HG02938 (cell line): ENCODE data around the gene FOXL2.

Experiments used
- ATAC-seq: cut with Tn5 transposase; IDR thresholded peaks from one replicate; pipeline ENCODE4 v1.9.1; 2021; ENCODE audit warnings: mild to moderate bottlenecking, moderate library complexity; ENCODE audit not compliant: unreplicated experiment

The FOXL2 gene

DNA sequence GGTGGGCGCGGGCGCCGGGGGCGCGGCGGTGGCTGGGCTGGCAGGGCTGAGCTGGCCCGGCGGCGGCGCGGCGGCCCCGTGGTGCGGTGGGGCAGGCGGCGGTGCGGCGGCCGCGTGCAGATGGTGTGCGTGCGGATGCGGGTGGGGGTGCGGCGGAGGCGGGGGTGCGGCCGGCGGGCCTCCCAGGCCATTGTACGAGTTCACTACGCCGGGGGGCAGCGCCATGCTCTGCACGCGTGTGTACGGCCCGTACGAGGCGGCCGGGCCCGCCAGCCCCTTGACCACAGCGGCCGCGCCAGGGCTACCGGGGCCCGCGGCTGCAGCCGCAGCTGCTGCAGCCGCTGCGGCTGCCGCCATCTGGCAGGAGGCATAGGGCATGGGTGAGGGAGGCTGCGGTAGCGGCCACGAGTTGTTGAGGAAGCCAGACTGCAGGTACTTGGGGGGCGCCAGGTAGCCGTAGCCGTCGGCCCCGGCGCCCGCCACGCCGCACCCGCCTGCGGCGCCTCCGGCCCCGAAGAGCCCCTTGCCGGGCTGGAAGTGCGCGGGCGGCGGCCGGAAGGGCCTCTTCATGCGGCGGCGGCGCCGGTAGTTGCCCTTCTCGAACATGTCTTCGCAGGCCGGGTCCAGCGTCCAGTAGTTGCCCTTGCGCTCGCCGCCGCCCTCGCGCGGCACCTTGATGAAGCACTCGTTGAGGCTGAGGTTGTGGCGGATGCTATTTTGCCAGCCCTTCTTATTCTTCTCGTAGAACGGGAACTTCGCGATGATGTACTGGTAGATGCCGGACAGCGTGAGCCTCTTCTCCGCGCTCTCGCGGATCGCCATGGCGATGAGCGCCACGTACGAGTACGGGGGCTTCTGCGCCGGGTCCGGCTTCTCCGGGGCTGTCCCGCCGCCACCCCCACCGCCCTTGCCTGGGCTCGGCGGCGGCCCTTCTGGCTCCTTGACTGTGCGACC lies 951 bp downstream of the FOXL2 start:
- ATAC-seq: no peak

DNA sequence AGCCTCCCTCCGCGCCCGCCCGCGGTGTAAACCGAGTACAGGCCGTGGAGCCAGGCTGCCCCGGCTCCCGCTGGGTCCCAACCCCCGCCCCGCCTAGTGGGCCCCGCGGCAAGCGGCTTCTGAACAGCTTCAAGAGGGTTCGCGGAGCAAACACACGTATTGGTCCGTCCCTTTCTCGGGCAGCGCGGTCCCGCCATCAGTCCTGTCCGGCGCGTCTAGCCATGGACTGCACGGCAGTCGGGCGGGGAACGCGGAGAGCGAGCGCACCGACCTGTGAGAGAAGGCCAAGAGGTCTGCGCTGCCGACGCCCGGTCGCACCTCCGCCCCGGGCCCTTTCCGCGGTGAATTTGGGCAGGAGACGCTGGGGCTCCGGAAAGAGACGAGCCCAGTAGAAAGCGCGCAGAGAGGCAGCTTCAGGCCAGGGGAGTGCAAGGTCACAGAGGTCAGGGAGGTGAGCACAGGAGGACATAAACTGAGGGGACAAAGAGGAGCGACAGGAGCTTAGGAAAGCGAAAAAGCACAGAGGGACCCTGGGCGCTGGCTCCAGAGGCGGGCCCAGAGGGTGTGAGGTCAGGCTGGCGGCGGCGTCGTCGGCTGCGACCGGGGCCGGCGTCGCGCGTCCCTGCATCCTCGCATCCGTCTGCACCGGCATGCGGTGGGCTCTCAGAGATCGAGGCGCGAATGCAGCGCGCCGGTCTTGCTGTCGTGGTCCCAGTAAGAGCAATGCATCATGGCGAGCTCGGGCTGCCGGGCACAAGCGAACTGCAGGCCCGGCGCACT lies 1.8 kb downstream of the FOXL2 start:
- no peak for ATAC-seq

DNA sequence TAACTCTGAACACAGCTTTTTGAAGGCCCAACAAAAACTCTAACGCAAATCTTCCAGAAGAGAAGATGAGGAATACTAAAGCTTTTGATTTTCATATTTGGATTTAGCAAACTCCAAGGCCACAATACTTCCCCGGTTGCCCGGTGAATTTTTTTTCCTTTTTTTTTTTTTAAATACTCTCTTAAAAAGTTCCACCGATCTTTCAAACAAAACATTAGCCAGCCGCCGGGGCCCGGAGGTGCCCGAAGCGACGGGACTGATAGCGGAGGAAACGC lies 2.3 kb downstream of the FOXL2 start:
- no peak for ATAC-seq

DNA sequence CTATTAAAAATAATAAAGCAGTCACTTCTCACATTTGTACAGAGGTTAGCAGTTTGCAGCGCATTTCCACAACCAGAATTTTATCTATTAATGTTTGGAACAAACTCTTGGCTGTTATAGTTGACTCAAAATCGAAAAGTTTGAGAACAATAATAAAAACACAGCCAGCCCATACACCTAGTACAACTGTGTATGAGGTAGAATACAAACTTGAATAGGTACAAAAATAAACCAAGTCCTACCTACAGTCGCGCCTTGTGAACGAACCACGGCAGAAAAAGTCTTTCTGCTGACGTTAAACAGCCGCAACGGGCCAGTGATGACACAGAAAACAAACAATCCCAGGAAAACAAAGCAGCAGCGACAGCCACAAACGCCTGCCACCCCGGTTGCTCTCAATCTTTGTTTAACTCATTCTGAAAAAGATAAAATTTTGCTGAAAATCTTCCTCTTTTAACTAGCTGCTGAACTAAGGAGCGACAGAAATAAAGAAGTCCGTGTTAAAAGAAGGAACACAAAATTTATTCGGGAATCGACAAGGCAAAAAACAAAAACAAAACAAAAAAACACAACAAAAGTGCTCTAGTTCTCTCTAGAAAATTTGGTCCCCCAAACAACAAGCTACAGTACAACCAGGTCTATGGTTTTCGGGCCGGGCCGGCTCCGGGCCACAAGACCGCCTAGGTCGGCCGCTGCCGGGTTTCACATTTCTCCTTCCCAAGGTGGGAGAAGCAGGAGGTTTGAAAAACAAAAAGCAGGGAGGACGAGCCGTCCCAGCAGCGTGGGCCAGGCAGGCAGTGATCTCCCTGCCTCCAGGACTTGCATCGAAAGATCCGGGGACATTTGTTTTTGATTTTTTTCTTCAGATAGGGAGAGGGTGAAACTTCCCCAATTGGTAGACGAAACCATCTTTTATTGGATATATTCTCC lies 2.9 kb downstream of the FOXL2 start:
- ATAC-seq: no peak

DNA sequence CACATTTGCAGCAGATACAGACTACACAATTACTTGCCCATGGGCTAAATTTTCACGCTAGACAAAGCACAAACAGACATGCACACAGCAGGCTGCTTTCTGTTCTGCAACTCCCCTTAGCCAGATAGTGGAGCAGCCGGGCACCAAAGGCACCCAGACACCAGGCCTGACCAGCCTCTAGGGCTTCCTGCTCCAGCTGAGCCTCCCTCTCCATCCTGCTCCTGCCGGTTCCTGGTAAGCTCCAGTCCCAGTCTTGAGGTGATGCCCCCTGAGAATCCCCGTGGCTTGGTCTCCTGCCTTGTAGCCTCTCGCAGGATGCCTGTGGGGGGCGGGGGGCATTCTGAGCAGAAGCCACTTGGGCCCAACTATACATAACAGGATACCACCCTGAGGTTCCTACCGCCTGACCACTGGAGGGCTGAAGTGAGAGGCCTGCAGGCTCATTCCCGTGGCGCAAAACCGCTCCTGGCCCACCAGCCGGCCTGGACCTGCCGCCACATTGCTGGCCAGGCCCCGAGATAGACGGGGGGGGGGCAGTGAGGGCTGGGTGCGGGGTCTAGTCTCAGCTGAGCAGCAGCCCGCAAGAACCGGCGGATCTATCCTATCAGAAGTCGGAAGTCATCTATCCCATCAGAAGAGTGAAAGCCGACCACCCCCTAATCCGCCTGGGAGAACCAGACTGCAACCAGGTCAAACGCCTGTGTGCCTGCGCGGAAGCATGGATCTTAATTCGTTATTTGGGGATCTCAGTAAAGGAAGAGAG lies 3.9 kb downstream of the FOXL2 start:
- ATAC-seq: no peak

DNA sequence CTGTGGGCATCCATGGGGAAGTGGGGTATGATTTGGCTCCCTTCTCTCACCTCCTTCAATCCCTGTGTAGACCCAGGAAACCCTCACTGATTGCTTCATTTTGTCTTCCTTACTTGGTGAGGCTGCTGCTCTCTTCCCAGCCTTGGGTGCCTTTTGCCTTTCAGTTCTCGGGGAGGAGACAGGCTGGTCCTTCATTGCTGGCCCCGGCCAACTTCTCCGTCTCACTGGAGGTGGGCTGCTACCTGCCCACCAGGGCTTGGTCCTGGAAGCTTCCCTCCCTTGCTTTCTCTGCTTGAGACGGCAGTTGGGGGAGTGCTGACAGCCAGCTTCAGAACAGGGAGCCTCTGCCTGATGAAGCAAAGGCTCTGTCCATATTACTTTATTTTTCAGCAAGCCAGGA lies 4.7 kb downstream of the FOXL2 start:
- ATAC-seq: no peak

DNA sequence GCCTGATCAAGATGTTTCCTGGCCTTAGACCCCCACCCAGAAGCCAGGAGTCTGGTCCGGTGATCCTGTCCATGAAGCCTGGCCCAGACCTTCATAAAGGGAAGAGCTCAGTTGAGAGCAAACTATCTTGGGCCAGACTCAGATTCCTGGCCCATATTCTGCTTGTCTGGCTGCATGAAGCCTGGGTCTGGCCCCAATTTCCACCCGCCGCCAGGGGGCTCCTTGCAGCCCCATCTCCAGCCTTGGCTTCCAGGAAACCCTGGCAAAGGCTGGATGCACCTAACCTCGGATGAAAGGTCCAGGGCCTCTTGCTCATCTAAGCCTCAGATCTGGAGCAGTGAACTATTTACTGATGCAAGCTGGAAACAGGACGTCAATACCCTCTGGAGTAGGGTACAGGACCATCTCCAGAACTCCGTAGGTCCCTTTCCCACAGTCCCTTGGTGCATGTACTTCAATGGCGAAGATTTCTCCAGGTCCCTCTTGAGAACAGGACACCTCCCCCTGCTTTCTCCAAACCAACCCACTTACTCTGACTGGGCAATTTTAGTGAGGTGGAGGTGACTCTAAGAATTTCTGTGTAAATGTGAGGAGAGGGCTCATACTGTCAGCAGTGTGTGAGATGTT lies 5.6 kb downstream of the FOXL2 start:
- ATAC-seq: no peak

DNA sequence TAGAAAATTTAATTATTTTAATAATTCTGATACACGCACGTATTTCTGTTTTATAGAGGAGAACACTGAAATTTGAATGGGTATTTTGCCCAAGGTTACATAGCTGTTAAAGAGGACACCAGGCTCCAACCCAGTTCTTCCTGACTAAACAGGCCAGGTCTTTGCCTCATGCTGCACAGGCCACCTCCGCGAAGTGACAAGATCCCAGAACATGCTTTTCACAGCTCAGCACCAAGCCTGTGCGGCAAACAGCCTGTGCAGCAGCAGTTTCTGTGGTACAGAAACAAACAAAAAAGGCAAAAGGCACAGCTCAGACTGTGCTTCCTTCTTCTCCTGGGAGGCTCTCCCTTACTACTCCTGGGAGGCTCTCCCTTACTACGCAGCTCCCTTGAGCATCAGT lies 6.5 kb downstream of the FOXL2 start:
- ATAC-seq: no peak

DNA sequence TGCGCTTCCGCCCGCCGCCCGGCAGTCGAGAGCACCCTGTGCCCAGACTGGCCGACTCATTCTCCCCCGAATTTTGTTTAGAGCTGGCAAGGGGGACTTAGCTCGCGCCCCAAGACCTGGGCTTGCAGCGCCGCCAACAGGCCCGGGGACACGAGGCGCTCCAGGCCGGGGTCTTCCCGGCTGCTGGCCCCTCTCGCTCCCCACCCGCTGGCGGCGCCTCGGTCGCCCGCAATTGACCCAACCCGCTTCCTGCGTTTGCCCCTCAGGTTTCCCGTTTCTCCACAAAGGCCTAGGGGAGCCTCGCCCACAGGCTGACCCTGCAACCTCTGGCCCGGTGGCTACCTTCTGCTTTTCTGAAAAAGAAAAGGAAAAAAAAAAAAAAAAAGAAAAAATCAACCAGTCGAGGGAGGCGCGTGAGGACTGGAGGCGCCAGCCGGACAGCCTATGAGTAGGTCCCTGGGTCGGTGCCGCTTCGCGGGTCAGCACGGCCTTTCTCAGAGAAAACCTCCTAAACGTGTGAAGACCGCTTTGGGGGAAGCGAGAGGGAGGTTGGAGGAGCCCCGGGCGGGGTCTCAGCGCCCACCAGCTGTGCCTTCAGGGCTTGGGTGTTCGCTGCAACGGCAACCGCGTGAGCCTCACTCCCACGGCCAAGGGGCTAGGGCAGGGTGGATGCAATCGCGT lies 7.2 kb downstream of the FOXL2 start:
- ATAC-seq: no peak

DNA sequence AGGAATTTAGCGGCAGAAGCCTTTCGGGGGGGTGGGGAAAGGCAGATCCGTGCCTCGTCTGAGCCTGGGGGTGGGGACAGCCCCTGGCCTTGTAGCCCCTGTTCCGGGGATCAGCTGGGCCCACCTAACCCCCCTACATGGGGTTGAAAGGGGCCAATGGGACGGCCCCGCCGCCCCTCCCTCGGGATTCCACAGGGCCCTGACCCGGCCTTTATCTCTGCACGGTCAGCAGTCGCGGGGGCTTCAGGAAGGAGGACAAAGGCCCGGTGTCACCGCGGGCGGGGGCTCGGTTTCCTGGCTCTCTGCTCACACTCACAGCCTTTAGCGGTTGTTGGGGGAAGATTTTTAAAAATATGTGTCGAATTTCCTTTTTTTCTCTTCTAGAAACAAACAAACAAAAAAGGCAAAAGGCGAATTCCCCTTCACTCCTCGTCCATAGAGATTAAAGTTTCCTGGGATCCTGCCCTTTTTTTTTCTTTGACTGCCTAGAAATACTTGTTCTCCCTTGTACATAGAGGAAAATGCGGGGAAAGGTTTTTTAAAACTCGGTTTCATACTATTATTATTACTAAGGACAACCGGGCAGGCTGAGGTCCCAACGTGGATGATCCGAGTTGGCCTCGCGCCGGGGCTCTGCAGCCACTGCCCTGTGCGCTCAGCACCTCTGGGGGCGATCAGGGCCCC lies 7.9 kb downstream of the FOXL2 start:
- ATAC-seq: no peak

DNA sequence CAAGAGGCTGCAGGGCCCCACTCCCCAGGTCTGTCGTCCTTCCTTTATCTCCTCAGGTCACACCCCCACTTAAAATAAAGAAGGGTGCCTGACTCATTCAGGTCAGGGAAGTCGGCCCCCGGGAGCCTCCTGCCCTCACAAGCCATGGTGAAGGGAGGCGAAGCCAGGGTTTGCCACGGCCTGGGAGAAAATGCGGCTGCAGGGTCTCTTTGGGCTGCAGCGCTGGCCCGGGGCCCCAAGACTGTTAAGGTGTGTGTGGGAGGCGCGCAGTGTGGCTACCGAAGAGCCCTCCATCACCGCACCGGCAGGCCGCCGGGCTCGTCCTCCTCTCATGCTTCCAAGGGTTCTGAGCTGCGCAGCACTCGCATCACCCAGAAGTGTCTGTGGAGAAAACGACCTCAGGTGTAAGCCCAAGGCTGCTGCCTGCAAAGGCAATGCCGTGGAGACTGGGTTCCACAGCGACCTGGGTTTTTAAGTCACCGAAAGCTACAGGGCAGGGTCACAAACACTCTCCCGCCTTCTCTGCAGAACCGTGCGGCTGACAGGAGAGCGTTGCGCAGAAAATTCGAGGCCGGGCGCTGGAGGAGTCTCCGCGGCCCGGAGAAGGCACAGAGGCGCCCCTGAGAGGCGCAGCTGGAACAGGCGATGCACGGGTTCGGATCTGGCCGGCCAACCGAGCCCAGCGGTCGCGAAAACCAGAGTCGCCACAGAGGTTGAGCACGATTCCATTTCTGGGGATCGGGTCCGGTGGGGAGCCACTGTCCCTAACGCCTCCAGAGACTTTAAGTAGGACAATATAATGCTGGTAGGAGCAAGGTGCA lies 8.7 kb downstream of the FOXL2 start:
- no peak for ATAC-seq

DNA sequence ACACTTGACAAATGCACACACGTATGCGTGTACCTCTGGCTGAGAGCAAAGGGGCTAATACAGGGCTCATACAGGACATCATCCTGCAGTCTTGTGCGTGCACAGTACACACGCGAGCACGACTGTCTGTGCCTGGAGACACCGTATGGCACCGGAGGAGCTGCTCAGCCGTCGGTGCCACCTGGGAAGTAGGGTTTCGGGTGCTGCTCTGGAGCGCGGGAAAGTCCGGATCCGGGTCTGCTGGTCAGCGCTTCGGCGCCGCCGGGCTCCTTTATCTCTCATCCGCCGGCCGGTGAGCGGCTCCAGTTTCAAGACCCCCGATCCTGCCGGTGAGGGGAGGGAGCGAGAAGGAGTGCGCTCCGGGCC lies 9.3 kb downstream of the FOXL2 start:
- ATAC-seq: no peak

DNA sequence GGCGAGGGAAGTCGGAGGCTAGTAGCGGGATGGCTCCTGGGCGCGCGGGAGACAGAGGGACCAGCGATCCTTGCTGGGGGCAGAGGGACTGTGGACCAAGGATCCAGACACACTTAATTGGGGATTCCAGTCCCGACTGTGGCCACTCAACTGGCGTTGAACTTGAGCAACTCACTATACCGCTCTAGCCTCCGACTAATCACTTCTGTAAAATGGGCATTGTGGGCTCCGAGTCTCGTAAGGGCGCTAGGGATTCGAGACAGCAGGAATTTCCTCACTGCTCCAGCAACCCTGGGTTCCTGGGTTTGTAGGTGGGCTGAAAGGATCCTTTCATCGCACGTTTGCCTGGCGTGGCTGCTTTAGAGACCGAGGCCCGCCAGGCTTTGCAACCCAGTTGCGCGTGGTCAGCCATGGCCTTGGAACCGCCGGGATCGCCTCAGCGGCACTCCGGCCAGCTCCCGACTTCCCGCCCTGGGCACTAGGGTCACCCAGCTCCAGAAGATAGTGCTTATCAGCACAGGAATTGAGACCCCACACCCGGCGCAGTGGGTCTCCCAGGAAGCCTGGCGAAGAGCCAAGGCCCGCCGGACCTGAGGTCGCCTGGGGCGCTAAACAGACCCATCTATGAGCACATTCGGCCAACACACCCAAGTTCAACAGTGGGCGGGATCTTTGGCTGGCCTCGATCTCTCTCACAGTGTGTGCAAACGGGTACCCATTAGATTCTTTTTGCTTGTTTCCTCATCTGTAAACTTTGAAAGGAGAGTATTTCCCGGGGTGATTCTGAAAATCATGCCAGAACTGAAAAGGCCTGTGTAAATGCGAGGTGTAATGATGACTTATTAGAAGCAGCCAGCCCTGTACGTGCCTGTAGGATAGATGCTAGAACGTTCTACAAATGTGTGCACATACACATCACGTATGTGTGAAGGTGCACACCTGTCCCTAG lies 9.9 kb downstream of the FOXL2 start:
- ATAC-seq: no peak

DNA sequence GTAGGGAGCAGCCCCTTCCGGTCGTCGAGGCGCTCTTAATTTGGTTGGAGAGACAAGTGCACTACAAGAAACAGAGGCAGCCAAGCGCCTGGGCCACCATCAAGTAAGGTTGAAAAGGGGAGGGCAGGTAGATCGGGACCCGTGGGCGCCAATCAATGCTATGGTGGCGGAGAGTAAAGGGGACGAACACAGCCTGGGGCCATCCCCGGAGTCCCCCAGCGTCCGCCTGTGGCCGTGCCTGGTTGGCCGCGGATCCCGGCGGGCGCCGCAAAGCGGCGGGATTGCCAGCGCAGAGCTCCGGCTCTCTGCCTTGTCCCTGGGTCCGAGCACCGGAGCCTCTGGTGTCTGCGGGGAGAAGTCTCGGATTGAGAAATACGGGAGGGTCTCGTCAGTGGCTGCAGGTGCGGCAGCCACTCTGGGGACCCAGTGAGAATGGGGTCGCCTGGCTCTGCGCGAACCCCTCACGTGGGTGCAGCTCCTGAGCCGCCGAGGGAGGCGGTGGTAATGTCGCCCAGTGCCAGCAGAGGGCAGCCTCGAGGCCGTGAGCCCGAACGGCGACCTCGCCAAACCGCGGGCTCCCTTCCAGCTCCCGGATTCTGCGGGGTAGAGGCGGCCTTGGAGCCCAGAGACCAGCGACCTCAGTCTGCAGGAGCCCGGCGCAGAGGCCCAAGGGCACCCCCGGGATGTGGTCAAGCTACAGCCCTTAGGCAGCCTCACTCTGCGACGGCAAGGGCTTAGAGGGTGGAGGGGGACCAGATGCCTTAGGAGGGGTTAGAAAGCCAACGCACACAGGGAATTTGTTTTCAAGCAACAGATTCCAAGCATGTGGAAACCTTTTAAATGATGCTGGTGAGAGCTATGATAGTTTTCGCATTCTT lies 10.8 kb downstream of the FOXL2 start:
- ATAC-seq: peak; percentile 58

DNA sequence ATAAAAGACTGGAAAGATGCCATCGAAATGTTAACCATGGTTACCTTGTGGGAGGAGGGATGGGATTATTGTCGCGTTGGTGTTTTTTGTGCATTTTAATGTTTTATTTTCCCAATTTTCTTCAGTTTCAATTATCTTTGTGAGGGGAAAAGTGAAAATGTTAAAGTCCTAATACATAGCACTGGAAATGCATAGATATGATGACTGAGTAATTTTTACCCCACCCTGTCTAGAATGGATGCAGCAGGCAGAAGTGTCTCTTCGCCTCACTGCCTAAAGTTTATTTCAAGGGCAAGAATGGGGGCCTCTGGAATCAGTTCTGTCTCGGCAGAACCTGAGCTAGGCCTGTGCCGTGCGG lies 11.5 kb downstream of the FOXL2 start:
- no peak for ATAC-seq
